ENCODE results near the gene ADGRG6.
A peak's percentile ranks its signal among the peaks of the same experiment; 100 is the strongest.

ADGRG6 gene
- 0 to 3.8 (median 0.23) reads per million in 9 experiments for total RNA-seq

DNA sequence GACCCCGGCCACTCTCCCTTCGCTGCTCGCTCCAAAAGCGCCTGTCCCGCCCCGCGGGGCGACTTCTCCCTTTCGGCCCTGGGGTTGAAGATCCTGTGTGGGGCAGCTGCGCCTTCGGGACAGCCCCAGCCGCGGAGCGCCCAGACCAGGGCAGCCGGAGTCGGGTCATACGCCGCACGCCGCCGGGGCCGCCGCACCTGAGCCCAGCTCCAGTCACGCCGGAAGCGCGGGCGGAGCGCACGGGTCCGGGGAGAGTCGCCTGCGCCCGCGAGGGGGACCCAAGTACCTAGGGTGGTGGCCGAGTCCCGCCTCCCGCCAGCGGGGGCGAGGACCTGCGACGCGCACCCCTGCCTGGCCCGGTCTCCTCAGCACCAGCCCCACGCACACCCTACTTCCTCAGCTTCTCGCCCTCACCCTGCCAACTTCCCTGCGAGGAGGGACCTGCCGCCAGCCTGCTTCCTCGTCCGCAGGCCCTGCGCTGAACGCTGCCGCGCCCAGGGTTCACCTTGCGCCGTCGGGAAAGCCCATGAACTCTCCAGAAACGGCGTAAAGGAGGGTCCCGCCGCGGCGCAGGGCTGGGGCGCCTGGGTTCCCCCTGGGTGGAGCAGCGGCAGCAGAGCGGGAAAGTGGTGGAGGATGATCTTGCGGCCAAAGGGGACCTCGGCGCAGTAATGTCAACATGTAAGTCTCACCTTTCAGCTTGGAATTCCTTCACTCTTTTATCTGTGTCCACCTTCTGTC lies at the start of gene ADGRG6:
Gene ADGRG6, plus strand, starts transcription at position 357 of the 741 bp plus-strand sequence. Its CDS starts 323 bp downstream, at position 680.
- H3K27ac Mint-ChIP-seq = no peak within 1 kb of the TSS
- ATAC-seq (replicated peaks) (peak; percentile 39), DNase-seq (no peak)
- no peaks in the 10 kb centered on the region for H3K9me3 Mint-ChIP-seq
- H3K36me3 Mint-ChIP-seq (ENCODE audit: insufficient read depth) = no peaks in the 10 kb centered on the region
- peak within 1 kb of the TSS; percentile 51 to 64 for H3K4me3 Mint-ChIP-seq
- peaks cover 0 to 2% of the 10 kb centered on the region in 2 donors for H3K4me1 Mint-ChIP-seq (ENCODE audit: low read depth in 2 of 2)
- peaks cover 30 to 33% of the 10 kb centered on the region in 2 donors for H3K27me3 Mint-ChIP-seq

DNA sequence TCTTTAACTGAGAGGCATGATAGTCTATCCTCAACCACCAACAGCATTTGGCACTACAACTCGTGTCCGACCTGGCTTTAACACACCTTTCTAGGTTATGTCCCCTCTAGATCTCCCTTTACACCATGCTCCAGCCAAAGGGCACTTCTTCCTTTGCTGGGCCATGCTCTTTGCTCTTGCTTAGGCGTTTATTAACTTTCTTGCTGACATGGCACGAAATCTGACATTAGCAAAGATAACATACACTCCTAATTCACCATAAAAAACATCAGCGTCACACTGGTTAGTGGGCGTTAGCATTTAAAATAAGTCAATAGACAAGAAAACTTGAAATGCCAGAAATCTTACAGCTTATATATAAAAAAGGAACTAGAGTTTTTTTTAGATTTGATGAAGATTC lies 47.3 kb upstream of the ADGRG6 start:
- no peaks in the 10 kb centered on the region for H3K36me3 Mint-ChIP-seq (ENCODE audit: insufficient read depth)
- peaks cover 23 to 24% of the 10 kb centered on the region in 2 donors for H3K27me3 Mint-ChIP-seq
- DNase-seq = no peak
- H3K4me1 Mint-ChIP-seq (ENCODE audit: low read depth in 2 of 2) = no peaks in the 10 kb centered on the region
- H3K4me3 Mint-ChIP-seq = no peak overlapping the region
- H3K27ac Mint-ChIP-seq = no peak overlapping the region
- no peaks in the 10 kb centered on the region for H3K9me3 Mint-ChIP-seq
- ATAC-seq (replicated peaks) = no peak

DNA sequence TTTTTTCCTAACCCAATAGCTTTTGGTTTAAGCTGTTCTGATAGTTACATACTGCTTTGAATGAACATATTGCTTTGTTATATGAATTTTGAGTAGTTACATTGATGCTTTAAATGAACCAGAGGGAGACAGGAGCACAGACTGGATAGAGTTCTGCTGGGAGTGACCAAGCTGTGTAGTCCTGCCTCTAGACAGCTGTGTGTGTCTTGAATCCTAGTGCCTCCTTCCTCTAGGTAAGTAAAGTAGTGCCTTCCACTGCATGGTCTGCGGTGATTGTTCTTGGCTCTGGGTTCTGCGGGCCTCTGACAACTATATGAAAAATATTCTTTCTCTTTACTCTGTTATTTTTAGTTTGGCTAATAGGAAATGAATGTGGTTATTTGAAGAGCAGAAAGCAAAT lies 46.0 kb upstream of the ADGRG6 start:
- ATAC-seq (replicated peaks) (no peak), DNase-seq (no peak)
- peaks cover 24 to 27% of the 10 kb centered on the region in 2 donors for H3K27me3 Mint-ChIP-seq
- no peaks in the 10 kb centered on the region for H3K36me3 Mint-ChIP-seq (ENCODE audit: insufficient read depth)
- no peaks in the 10 kb centered on the region for H3K4me1 Mint-ChIP-seq (ENCODE audit: low read depth in 2 of 2)
- no peaks in the 10 kb centered on the region for H3K9me3 Mint-ChIP-seq
- no peak overlapping the region for H3K4me3 Mint-ChIP-seq
- H3K27ac Mint-ChIP-seq = no peak overlapping the region

DNA sequence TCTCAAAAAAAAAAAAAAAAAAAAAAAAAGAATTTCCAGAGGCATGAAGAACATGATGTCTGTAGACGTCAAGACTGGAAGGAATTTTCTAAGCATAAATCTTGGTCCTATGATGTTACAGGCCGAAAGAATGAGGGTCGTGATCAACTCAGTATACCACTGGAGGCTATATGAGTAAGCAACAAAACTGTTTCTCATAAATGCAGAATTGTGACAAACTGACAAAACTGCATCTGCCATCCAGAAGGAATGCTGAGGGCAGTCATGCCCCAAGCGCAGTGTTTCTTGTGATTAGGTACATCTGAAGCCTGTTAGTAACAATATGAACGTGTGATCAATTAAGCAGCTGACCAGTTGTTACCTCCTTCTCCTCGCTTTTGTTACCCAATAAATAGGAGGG lies 43.5 kb upstream of the ADGRG6 start:
- Mint-ChIP-seq H3K27me3 (peaks cover 9 to 17% of the 10 kb centered on the region in 2 donors), H3K27ac (no peak overlapping the region), H3K4me1 (ENCODE audit: low read depth in 2 of 2) (no peaks in the 10 kb centered on the region), H3K4me3 (no peak overlapping the region), H3K9me3 (no peaks in the 10 kb centered on the region), H3K36me3 (ENCODE audit: insufficient read depth) (no peaks in the 10 kb centered on the region)
- no peak for ATAC-seq (replicated peaks)
- no peak for DNase-seq

DNA sequence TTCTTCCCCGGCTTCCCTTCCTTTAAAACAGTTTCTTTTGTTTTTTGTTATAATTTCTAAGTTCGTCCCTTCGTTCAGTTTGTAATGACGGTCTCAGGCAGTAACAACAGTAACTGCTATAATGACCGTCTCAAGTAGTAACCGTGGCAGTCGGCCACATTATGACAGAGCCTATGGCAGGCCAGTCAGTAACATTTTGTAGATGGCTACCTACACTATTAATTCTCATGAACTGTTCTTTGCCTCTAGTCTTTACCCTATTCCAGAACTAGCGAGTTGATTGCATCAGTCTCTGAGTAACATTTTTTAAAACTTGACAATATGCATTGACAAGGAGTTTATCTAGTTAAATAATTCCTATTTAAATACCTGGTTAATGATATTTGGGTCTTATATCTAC lies 43.0 kb upstream of the ADGRG6 start:
- H3K36me3 Mint-ChIP-seq (ENCODE audit: insufficient read depth) = no peaks in the 10 kb centered on the region
- no peak overlapping the region for H3K4me3 Mint-ChIP-seq
- DNase-seq (no peak), ATAC-seq (replicated peaks) (no peak)
- no peaks in the 10 kb centered on the region for H3K4me1 Mint-ChIP-seq (ENCODE audit: low read depth in 2 of 2)
- H3K9me3 Mint-ChIP-seq = no peaks in the 10 kb centered on the region
- peaks cover 9 to 17% of the 10 kb centered on the region in 2 donors for H3K27me3 Mint-ChIP-seq
- no peak overlapping the region for H3K27ac Mint-ChIP-seq

DNA sequence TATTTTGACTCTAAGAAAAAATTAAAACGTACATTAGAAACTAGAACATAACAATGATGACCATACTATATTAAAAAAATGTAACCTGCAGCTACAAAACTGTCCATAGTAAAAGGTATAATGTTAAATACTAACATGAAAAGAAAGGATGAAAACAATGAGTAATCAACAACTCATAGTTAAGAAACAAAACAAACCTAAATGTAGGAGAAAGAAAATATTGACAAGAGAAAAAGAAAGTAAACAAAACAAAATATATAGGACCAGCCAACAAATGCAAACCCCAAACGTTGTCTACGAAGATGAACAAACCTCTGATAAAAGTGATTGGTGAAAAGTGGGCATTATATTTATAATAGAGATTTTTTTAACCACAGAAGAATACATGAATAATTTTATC lies 41.1 kb upstream of the ADGRG6 start:
- Mint-ChIP-seq H3K27ac (no peak overlapping the region), H3K36me3 (ENCODE audit: insufficient read depth) (no peaks in the 10 kb centered on the region), H3K9me3 (no peaks in the 10 kb centered on the region), H3K4me3 (no peak overlapping the region), H3K4me1 (ENCODE audit: low read depth in 2 of 2) (no peaks in the 10 kb centered on the region), H3K27me3 (peaks cover 0 to 17% of the 10 kb centered on the region in 2 donors)
- DNase-seq (no peak), ATAC-seq (replicated peaks) (no peak)

DNA sequence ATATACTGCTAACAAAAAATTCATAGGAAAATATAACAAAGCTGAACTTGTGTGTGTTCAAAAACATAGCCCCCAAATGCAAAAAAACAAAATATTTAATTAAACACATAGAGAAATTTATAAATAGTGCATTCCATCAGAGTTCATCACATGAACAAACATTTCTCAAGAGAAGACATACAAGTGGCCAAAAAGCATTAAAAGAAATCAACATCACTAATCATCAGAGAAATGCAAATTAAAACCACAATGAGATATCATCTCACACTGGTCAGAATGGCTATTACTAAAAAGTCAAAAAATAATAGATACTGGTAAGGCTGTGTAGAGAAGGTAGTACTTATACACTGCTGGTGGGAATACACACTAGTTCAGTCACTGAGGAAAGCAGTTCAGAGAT lies 39.6 kb upstream of the ADGRG6 start:
- no peak for ATAC-seq (replicated peaks)
- no peaks in the 10 kb centered on the region for H3K4me1 Mint-ChIP-seq (ENCODE audit: low read depth in 2 of 2)
- H3K27ac Mint-ChIP-seq = no peak overlapping the region
- DNase-seq = no peak
- H3K27me3 Mint-ChIP-seq = peaks cover 0 to 11% of the 10 kb centered on the region in 2 donors
- no peak overlapping the region for H3K4me3 Mint-ChIP-seq
- no peaks in the 10 kb centered on the region for H3K36me3 Mint-ChIP-seq (ENCODE audit: insufficient read depth)
- no peaks in the 10 kb centered on the region for H3K9me3 Mint-ChIP-seq

DNA sequence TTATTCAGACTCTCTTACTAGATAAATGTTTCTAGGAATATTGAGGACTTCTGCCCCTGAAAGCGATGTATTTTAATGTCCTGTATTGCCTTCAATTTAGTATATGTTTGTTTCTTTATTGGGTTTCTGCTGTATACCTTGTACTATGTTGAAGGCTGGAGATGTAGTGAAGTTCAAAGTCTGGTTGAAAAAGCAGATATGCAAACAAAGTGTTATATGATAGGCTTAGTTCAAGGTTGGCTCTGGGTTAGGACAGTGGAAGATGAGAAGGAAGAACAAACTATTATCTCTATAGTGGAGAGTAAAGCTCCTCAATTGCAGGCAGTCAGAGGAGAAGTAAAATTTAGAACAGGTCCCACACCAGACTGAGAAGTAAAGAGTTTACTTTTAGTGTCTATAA lies 36.3 kb upstream of the ADGRG6 start:
- Mint-ChIP-seq H3K4me3 (no peak overlapping the region), H3K4me1 (ENCODE audit: low read depth in 2 of 2) (no peaks in the 10 kb centered on the region), H3K9me3 (no peaks in the 10 kb centered on the region), H3K27me3 (peaks cover 7 to 10% of the 10 kb centered on the region in 2 donors), H3K27ac (no peak overlapping the region), H3K36me3 (ENCODE audit: insufficient read depth) (no peaks in the 10 kb centered on the region)
- DNase-seq (no peak), ATAC-seq (replicated peaks) (no peak)

DNA sequence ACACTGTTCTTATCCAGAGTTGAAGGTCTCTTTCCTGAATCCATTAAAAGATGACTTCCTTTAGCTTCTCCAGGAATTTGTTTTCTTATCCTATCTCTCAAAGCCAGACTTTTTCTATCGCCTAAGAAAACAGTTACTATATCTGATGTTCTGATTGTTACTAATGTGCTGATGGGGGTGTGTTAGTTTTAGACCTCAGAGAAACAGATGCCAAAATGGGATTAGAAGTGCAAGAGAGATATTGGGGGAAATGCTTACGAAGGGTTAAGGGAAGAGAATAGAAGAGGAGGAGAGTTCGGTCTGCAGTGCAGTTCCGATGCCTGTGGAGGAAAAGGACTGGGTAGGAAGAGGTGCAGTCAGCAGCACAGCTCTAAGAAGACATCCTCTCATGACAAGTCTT lies 35.7 kb upstream of the ADGRG6 start:
- Mint-ChIP-seq H3K4me3 (no peak overlapping the region), H3K9me3 (no peaks in the 10 kb centered on the region), H3K27ac (no peak overlapping the region), H3K36me3 (ENCODE audit: insufficient read depth) (no peaks in the 10 kb centered on the region), H3K27me3 (peaks cover 7 to 8% of the 10 kb centered on the region in 2 donors), H3K4me1 (ENCODE audit: low read depth in 2 of 2) (no peaks in the 10 kb centered on the region)
- ATAC-seq (replicated peaks) (no peak), DNase-seq (no peak)

DNA sequence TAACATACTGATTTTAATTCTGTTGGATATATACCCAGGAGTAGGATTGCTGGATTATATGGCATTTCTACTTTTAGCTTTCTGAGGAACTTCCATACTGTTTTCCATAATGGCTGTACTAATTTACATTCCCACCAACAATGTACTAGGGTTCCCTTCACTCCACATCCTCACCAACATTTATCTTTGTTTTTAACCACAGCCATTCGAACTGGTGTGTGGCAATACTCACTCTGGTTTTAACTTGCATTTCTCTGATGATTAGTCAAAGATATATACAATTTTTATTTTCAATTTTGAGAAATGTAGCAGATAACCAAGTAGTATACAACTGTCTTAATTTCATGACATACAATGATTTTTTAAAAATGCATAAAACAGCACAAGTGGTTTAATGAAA lies 30.3 kb upstream of the ADGRG6 start:
- no peaks in the 10 kb centered on the region for H3K4me1 Mint-ChIP-seq (ENCODE audit: low read depth in 2 of 2)
- H3K27ac Mint-ChIP-seq = no peak overlapping the region
- H3K4me3 Mint-ChIP-seq = no peak overlapping the region
- DNase-seq = no peak
- no peaks in the 10 kb centered on the region for H3K9me3 Mint-ChIP-seq
- peaks cover 22 to 25% of the 10 kb centered on the region in 2 donors for H3K27me3 Mint-ChIP-seq
- no peak for ATAC-seq (replicated peaks)
- no peaks in the 10 kb centered on the region for H3K36me3 Mint-ChIP-seq (ENCODE audit: insufficient read depth)

DNA sequence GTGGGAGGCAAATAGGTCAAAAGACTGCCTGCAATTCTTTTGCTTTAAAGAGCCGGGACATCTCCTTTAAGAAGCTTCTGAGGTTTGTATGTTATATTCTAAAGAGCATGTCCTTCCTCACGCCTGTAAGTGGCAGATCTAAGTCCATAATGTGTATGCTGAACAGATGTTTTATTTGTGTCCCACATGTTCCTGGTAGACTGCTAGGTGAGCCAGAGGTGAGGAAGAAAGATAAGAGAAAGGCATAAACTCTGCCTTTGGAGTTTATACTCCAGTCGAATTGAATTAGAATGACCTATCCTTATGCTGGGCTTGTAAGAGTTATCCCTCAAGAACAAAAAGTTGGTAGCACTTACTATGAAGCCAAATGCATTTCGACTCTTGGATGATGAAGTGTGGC lies 27.2 kb upstream of the ADGRG6 start:
- Mint-ChIP-seq H3K27me3 (peaks cover 28 to 31% of the 10 kb centered on the region in 2 donors), H3K27ac (no peak overlapping the region), H3K4me1 (ENCODE audit: low read depth in 2 of 2) (no peaks in the 10 kb centered on the region), H3K36me3 (ENCODE audit: insufficient read depth) (no peaks in the 10 kb centered on the region), H3K9me3 (no peaks in the 10 kb centered on the region), H3K4me3 (no peak overlapping the region)
- no peak for DNase-seq
- no peak for ATAC-seq (replicated peaks)

DNA sequence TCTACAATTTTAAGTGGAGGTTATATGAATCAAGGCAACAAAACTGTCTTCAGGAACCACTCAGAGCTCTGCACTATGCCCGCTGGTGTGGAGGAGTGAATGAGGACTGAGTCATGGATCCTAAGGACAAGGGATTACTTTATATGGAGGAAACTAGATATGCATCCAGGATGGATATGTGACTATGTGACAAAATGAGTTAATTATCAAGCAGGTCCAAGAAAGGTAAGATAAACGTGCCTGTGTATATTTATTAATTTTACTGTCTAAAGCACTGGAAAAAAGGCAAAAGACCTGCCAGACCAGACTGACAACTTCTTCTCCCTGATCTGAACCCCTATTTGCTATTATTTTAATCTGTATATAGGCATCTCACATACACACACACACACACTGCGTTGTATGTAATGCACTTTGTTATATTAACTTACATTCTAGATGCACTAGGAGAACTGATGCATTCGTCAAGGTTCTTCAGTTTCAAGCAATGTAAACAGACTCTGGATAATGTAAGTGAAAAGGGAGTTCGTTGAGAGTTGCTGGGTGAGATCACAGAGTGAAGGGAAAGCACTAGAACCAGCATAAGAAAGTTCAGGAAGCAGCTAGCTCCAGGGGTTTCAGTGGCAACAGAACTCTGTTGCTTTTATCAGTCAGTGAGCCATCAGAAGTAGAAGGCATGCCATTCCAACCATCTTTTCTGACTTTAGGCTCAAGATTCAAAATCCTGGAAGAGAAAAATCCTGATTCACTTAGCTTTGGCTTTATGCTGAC lies 26.4 kb upstream of the ADGRG6 start:
- Mint-ChIP-seq H3K36me3 (ENCODE audit: insufficient read depth) (no peaks in the 10 kb centered on the region), H3K27me3 (peaks cover 28 to 31% of the 10 kb centered on the region in 2 donors), H3K27ac (no peak overlapping the region), H3K4me3 (no peak overlapping the region), H3K4me1 (ENCODE audit: low read depth in 2 of 2) (no peaks in the 10 kb centered on the region), H3K9me3 (no peaks in the 10 kb centered on the region)
- DNase-seq = no peak
- no peak for ATAC-seq (replicated peaks)

DNA sequence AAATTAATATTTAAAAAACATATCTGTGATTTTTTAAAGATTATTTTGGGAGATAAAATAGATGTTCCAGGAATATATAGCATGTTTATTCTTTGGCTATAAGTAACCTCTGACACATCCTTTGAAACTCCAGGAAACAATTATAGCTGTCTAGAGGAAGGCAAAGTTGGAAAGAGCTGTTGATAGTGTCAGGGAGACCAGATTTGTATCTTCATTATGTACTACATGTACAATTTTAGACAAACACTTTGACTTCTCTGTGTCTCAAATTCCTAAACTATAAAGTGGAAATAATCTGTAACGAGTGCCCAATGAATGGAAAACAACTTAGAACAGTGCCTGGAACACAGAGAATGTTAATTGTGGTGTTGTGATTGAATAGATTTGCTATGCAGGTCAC lies 25.6 kb upstream of the ADGRG6 start:
- H3K27me3 Mint-ChIP-seq = peaks cover 26 to 33% of the 10 kb centered on the region in 2 donors
- ATAC-seq (replicated peaks) (no peak), DNase-seq (no peak)
- peaks cover 0 to 2% of the 10 kb centered on the region in 2 donors for H3K9me3 Mint-ChIP-seq
- H3K27ac Mint-ChIP-seq = no peak overlapping the region
- H3K4me3 Mint-ChIP-seq = no peak overlapping the region
- no peaks in the 10 kb centered on the region for H3K4me1 Mint-ChIP-seq (ENCODE audit: low read depth in 2 of 2)
- H3K36me3 Mint-ChIP-seq (ENCODE audit: insufficient read depth) = no peaks in the 10 kb centered on the region
